CD8-positive, alpha-beta memory T cell (primary cell): ENCODE results near the gene MPP7. TPM values are rescaled to one million over a fixed set of nuclear protein-coding genes. Genes with fewer than 3 reads are reported as not detected.
A peak's percentile ranks its signal among the peaks of the same experiment; 100 is the strongest.
"Not testable (repeated sequence)": the region's sequence is repeated elsewhere in the genome, so short reads cannot be mapped to it uniquely, and the experiment has no call there.

ENCODE experiments used
- CTCF ChIA-PET: fragments of 350-600 bp; sonication (Branson Sonifier 250); formaldehyde crosslinking; loops from one replicate; lab custom pipeline; 2021; ENCODE audit warnings: antibody characterized with exemption; lab: Charles Lee
- POLR2A ChIA-PET: fragments of 350-600 bp; sonication (Branson Sonifier 250); formaldehyde crosslinking; loops from one replicate; lab custom pipeline; 2021; ENCODE audit warnings: antibody characterized with exemption; lab: Charles Lee
- DNase-seq, 5 donors: peaks; one replicate each; pipeline versions ENCODE4 v3.0.0 to v3.0.0-alpha.2; 2020 to 2022; ENCODE audit warnings: mixed read lengths in 1 of 5
- H3K27ac ChIP-seq: one replicate; pipeline ENCODE4 v1.7.0; 2013; ENCODE audit warnings: low read depth, mild to moderate bottlenecking, low read length, moderate library complexity
- H3K27me3 ChIP-seq: 2 replicates; pipeline ENCODE4 v1.7.0; 2013; ENCODE audit warnings: low read length, mild to moderate bottlenecking; ENCODE audit not compliant: insufficient read depth, poor library complexity, severe bottlenecking
- H3K36me3 ChIP-seq: 2 replicates; pipeline ENCODE4 v1.7.0; 2013; ENCODE audit warnings: mild to moderate bottlenecking, low read length, moderate library complexity; ENCODE audit not compliant: insufficient read depth
- H3K4me1 ChIP-seq: 2 replicates; pipeline ENCODE4 v1.7.0; 2013; ENCODE audit warnings: mild to moderate bottlenecking, low read length, moderate library complexity; ENCODE audit not compliant: insufficient read depth
- H3K4me3 ChIP-seq: 2 replicates; pipeline ENCODE4 v1.7.0; 2013; ENCODE audit warnings: mild to moderate bottlenecking, low read length
- H3K9me3 ChIP-seq: 2 replicates; pipeline ENCODE4 v1.7.0; 2013; ENCODE audit warnings: mild to moderate bottlenecking, low read length
- H3K27ac Mint-ChIP-seq, 8 donors: one replicate each; pipeline ENCODE4 v1.8.0; 2020 to 2021; ENCODE audit warnings: mixed read lengths in 8 of 8, mild to moderate bottlenecking in 6 of 8, inconsistent platforms in 3 of 8, moderate library complexity in 3 of 8
- H3K27me3 Mint-ChIP-seq, 2 donors: one replicate each; pipeline ENCODE4 v1.8.0; 2020 to 2021; ENCODE audit warnings: mixed read lengths in 2 of 2, mild to moderate bottlenecking in 1 of 2, moderate library complexity in 1 of 2
- H3K36me3 Mint-ChIP-seq, 3 donors: one replicate each; pipeline ENCODE4 v1.8.0; 2020 to 2021; ENCODE audit warnings: mixed read lengths in 3 of 3, inconsistent platforms in 1 of 3, mild to moderate bottlenecking in 1 of 3
- H3K4me1 Mint-ChIP-seq, 3 donors: one replicate each; pipeline ENCODE4 v1.8.0; 2020 to 2021; ENCODE audit warnings: mixed read lengths in 3 of 3, inconsistent platforms in 1 of 3, mild to moderate bottlenecking in 1 of 3
- H3K4me3 Mint-ChIP-seq, 7 donors: one replicate each; pipeline ENCODE4 v1.8.0; 2020 to 2021; ENCODE audit warnings: mixed read lengths in 7 of 7, mild to moderate bottlenecking in 6 of 7, moderate library complexity in 4 of 7, inconsistent platforms in 2 of 7
- H3K9me3 Mint-ChIP-seq, 5 donors: one replicate each; pipeline ENCODE4 v1.8.0; 2020 to 2022; ENCODE audit warnings: mixed read lengths in 5 of 5, mild to moderate bottlenecking in 3 of 5, moderate library complexity in 2 of 5, inconsistent platforms in 1 of 5
- polyA plus RNA-seq: library from polyadenylated mRNA; unstranded; fragments of 300-500 nt; fragmentation: Illumina TruSeq; gene quantifications from one replicate; pipeline ENCODE4 v1.2.3, GENCODE V29; 2021
- total RNA-seq, 2 experiments: library from RNA; stranded (reverse); gene quantifications; one replicate each; pipeline ENCODE4 v1.2.3, GENCODE V29; 2021

Gene MPP7
- total RNA-seq (1 to 10 TPM; 6.6 to 7.9 TPM), polyA plus RNA-seq (22.2 TPM)

DNA sequence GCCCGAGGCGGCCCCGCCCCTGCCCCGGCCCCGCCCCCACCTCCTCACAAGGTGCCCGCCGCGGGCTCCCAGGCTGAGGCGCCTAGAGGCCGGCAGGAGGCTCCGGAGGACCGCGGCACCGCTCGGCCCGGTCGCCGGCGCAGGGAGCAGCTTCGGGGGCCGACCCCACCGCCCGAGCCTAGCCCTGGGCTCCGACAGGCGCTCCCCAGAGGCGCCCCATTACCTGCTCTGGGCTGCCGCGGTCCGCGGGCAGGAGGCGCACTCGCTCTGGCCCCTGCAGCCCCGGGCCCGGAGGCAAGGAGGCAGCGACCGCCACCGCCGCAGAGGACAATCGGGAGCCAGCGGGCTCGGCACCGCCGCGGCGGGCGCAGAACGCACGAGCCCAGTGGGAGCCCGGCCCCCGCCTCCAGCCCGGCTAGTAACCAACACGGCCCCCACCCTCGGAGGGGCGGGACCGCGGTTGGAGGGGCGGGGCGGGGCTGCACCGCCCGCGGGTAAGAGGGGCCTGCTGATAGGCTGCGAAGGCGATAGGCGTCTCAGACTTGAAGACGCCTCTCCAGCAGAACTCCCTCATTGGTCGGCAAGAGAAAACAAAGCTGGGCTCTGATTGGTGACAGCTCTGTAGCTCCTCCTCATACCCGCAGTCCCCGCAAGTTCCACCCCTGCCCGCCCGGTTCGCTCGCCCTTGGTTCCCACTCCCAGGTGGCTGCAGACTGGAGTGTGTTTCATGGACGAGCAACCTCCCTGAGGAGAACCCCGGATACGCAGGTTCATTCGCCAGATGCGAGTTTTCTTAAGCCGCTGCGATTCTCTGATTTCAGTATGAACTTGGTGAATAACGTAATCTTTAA, at the start of gene MPP7:
MPP7 (minus strand) TSS at position 427 of the 851 bp plus-strand sequence. CDS start 64,460 bp downstream, outside the sequence.
- peak within 1 kb of the TSS; percentile 92 to 97 (median 95) for H3K4me3 Mint-ChIP-seq
- Histone ChIP-seq H3K4me1 (peaks cover 40% of the 10 kb centered on the region), H3K4me3 (peak within 1 kb of the TSS; percentile 89), H3K36me3 (no peaks in the 10 kb centered on the region), H3K9me3 (no peaks in the 10 kb centered on the region), H3K27me3 (no peaks in the 10 kb centered on the region), H3K27ac (peak within 1 kb of the TSS; percentile 60)
- peaks cover 48 to 82% (median 59%) of the 10 kb centered on the region in 3 donors for H3K4me1 Mint-ChIP-seq
- H3K36me3 Mint-ChIP-seq = peaks cover 0 to 2% (median 0%) of the 10 kb centered on the region in 3 donors
- peaks cover 0 to 2% of the 10 kb centered on the region in 2 donors for H3K27me3 Mint-ChIP-seq
- no peaks in the 10 kb centered on the region for H3K9me3 Mint-ChIP-seq
- H3K27ac Mint-ChIP-seq = peak within 1 kb of the TSS; percentile 55 to 95 (median 90)
- CTCF ChIA-PET = interaction anchor here (0.6 to 6.8 kb wide), 21 partner anchors 9 to 230 kb away, joined by 3 to 145 read pairs (median 4); partner anchors contain the start of gene WAC
- peak; percentile 94 to 98 (median 97) for DNase-seq
- POLR2A ChIA-PET = interaction anchor here (0.6 to 3.9 kb wide), 10 partner anchors 9 to 799 kb away, joined by 3 to 99 read pairs (median 4); partner anchors contain the start of genes RAB18 and WAC

DNA sequence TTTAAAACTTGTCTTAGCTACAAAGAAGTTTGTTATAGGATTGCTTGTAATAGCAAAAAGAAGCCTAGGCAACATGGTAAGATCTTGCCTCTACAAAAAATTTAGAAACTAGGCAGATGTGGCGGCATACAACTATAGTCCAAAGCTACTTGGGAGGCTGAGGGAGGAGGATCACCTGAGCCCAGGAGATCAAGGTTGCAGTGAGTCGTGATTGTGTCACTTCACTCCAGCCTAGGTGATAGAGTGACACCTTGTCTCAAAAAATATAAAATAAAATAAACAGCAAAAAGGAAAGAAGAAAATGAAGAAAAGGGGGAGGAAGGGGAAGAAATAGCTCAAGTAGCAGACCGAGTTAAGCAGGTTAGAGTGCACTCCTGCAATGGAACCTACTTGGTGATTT, 47.0 kb upstream of the MPP7 start:
- POLR2A ChIA-PET = no interaction called here
- Histone ChIP-seq H3K9me3 (no peaks in the 10 kb centered on the region), H3K36me3 (no peaks in the 10 kb centered on the region), H3K27ac (no peak overlapping the region), H3K4me3 (no peak overlapping the region), H3K4me1 (no peaks in the 10 kb centered on the region), H3K27me3 (no peaks in the 10 kb centered on the region)
- CTCF ChIA-PET = interaction anchor here (1.3 kb wide), 1 partner anchor 9 kb away, joined by 3 read pairs; no protein-coding TSS in a partner anchor
- no peak overlapping the region for H3K4me3 Mint-ChIP-seq
- H3K9me3 Mint-ChIP-seq = peaks cover 6 to 15% (median 11%) of the 10 kb centered on the region in 5 donors
- peaks cover 5 to 8% of the 10 kb centered on the region in 2 donors for H3K27me3 Mint-ChIP-seq
- H3K27ac Mint-ChIP-seq = peak overlapping the region in 1 of 8 donors; percentile 73
- peaks cover 0 to 25% (median 3%) of the 10 kb centered on the region in 3 donors for H3K36me3 Mint-ChIP-seq
- H3K4me1 Mint-ChIP-seq = no peaks in the 10 kb centered on the region
- no peak for DNase-seq

DNA sequence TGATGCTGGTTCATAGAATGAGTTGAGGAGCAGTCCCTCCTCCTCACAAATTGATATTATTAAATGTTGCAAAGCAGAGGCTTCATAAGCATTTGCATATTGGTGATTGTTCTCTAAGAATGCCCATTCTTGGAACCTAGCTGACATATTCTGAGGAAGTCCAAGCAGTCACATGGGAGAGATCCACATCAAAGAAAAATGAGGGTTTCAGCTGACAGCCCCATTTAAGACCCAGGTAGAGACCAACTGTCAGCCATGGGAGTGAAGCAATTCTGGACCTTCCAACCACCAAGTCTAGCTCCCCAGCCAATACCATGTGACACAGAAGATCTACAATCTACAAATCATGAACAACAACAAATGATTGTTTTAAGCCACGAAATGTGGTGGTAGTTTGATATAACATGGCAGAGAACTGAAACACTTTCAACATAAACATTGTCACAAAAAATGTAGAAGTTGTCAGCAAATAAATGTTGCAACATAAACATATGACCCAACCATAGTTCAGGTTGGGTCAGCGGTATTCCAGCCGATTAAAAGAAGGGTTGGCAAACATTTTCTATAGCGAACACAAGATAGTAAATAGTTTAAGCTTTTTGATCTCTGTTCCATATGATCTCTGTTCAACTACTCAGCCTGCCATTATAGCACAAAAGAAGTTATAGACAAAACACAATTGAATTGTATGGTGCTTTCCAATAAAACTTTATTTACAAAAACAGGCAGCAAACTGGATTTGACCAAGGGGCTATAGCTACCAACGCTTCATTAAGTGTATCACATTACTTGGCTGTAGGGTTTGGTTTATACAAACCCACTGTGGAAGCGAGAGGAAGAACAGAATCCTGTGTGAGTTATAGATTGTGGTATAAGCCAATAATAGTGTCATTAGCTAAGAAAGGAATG, 41.4 kb upstream of the MPP7 start:
- ChIA-PET CTCF (interaction anchor here (1.1 to 1.5 kb wide), 2 partner anchors 10 to 41 kb away, joined by 3 to 4 read pairs; partner anchors contain the start of gene MPP7), POLR2A (no interaction called here)
- H3K36me3 ChIP-seq = no peaks in the 10 kb centered on the region
- H3K27ac ChIP-seq = no peak overlapping the region
- no peak overlapping the region for H3K4me3 ChIP-seq
- Mint-ChIP-seq H3K36me3 (peaks cover 0 to 47% (median 7%) of the 10 kb centered on the region in 3 donors), H3K4me3 (no peak overlapping the region), H3K4me1 (peaks cover 4 to 5% (median 5%) of the 10 kb centered on the region in 3 donors), H3K27ac (no peak overlapping the region), H3K27me3 (peaks cover 5 to 11% of the 10 kb centered on the region in 2 donors), H3K9me3 (peaks cover 10 to 17% (median 11%) of the 10 kb centered on the region in 5 donors)
- H3K9me3 ChIP-seq = no peaks in the 10 kb centered on the region
- no peak for DNase-seq
- no peaks in the 10 kb centered on the region for H3K27me3 ChIP-seq
- H3K4me1 ChIP-seq = no peaks in the 10 kb centered on the region

DNA sequence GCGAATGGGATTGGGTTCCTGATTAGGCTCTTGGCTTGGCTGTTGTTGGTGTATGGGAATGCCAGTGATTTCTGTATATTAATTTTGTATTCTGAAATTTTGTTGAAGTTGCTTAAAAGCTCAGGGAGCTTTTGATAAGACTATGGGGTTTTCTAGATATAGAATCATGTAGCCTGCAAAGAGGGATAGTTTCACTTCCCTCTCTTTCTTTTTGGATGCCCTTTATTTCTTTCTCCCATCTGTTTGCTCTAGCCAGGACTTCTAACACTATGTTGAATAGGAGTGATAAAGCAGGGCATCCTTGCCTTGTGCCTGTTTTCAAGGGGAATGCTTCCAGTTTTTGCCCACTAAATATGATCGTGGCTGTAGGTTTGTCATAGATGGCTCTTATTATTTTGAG, 40.4 kb upstream of the MPP7 start:
- Mint-ChIP-seq H3K27ac (no peak overlapping the region), H3K4me1 (peaks cover 4 to 7% (median 6%) of the 10 kb centered on the region in 3 donors), H3K36me3 (peaks cover 0 to 47% (median 7%) of the 10 kb centered on the region in 3 donors), H3K9me3 (peaks cover 10 to 17% (median 11%) of the 10 kb centered on the region in 5 donors), H3K27me3 (peaks cover 5 to 11% of the 10 kb centered on the region in 2 donors), H3K4me3 (no peak overlapping the region)
- POLR2A ChIA-PET = no interaction called here
- Histone ChIP-seq H3K4me1 (no peaks in the 10 kb centered on the region), H3K9me3 (no peaks in the 10 kb centered on the region), H3K36me3 (no peaks in the 10 kb centered on the region), H3K27me3 (no peaks in the 10 kb centered on the region), H3K4me3 (no peak overlapping the region), H3K27ac (no peak overlapping the region)
- CTCF ChIA-PET = no interaction called here
- no peak for DNase-seq

DNA sequence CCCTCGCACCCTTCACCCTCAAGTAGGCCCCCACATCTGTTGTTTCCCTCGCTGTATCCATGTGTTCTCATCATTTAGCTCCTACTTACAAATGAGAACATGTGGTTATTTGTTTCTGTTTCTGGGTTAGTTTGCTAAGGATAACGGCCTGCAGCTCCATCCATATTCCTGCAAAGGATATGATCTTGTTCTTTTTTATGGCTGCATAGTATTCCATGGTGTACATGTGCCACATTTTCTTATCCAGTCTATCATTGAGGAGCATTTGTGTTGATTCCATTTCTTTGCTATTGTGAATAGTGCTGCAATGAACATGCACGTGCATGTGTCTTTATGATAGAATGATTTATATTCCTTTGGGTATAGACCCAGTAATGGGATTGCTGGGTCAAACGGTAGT, 38.8 kb upstream of the MPP7 start:
- H3K4me3 Mint-ChIP-seq, H3K4me3 ChIP-seq, H3K36me3 ChIP-seq, H3K4me1 ChIP-seq, H3K27me3 ChIP-seq, POLR2A ChIA-PET, H3K9me3 ChIP-seq, DNase-seq, H3K27ac ChIP-seq, H3K9me3 Mint-ChIP-seq: not testable (repeated sequence)
- CTCF ChIA-PET = interaction anchor here (1.5 to 2.2 kb wide), 3 partner anchors 11 to 40 kb away, joined by 3 to 7 read pairs (median 6); partner anchors contain the start of gene MPP7
- Mint-ChIP-seq H3K27ac (peak overlapping the region in 2 of 8 donors; percentile 38 to 66), H3K36me3 (peaks cover 0 to 38% (median 6%) of the 10 kb centered on the region in 3 donors), H3K4me1 (peaks cover 14 to 19% (median 17%) of the 10 kb centered on the region in 3 donors), H3K27me3 (peaks cover 7 to 11% of the 10 kb centered on the region in 2 donors)

DNA sequence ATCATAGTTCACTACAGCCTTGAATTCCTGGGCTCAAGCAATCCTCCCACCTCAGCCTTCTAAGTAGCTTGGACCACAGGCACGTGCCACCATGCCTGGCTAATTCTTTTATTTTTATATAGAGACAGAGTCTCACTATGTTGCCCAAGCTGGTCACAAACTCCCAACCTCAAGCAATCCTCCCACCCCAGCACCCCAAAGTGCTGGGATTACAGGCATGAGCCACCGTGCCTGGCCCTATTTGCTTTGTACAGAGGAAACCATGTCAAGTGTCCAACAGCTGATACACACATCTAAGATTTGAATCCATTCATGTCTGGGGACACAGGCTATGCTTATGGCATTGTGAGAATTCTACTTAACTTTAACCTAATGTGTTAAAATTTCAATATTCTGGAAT, 29.9 kb upstream of the MPP7 start:
- peaks cover 0 to 2% of the 10 kb centered on the region in 2 donors for H3K27me3 Mint-ChIP-seq

DNA sequence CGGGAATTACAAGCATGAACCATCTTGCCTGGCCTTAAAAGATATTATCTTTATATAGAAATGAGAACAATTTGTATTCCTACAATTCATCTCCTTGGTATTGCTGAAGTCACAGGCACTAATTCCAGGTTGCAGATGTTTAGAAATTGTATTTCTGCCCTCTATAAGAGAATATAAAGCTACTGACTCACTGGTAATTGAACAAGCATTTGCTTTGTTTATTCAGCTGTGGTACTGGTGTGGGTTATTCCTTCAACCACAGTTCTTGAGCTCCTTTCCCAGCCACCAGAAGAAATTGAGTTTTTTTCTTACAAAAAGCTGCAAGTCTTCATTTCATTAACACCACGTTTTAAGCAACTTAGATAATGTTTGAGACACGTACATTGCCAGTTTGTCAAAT, 29.0 kb upstream of the MPP7 start:
- H3K4me3 ChIP-seq = no peak overlapping the region
- peak overlapping the region; percentile 91 to 98 (median 97) for H3K4me3 Mint-ChIP-seq
- DNase-seq = peak in 2 of 5 donors; percentile 23 to 38
- no peaks in the 10 kb centered on the region for H3K9me3 ChIP-seq
- H3K4me1 ChIP-seq = peaks cover 67% of the 10 kb centered on the region
- H3K27me3 ChIP-seq = no peaks in the 10 kb centered on the region
- H3K27me3 Mint-ChIP-seq = no peaks in the 10 kb centered on the region
- peaks cover 0 to 2% (median 0%) of the 10 kb centered on the region in 5 donors for H3K9me3 Mint-ChIP-seq
- peak overlapping the region; percentile 28 for H3K27ac ChIP-seq
- ChIA-PET CTCF (interaction anchor here (1.1 to 17.3 kb wide), 5 partner anchors 15 to 62 kb away, joined by 4 to 145 read pairs (median 32); partner anchors contain the start of gene MPP7), POLR2A (interaction anchor here (0.6 to 6.8 kb wide), 3 partner anchors 29 to 272 kb away, joined by 3 to 99 read pairs (median 5); partner anchors contain the start of gene MPP7)
- H3K36me3 ChIP-seq = no peaks in the 10 kb centered on the region
- H3K4me1 Mint-ChIP-seq = peaks cover 62 to 83% (median 76%) of the 10 kb centered on the region in 3 donors
- peak overlapping the region; percentile 83 to 100 (median 100) for H3K27ac Mint-ChIP-seq
- H3K36me3 Mint-ChIP-seq = peaks cover 4 to 31% (median 7%) of the 10 kb centered on the region in 3 donors

More for the DNA sequence above, 29.9 kb upstream of the MPP7 start:
- DNase-seq = peak in 1 of 5 donors; percentile 47
- Histone ChIP-seq H3K9me3 (no peaks in the 10 kb centered on the region), H3K27me3 (no peaks in the 10 kb centered on the region), H3K27ac (peak overlapping the region; percentile 99), H3K4me3 (peak overlapping the region; percentile 44), H3K36me3 (no peaks in the 10 kb centered on the region), H3K4me1 (peaks cover 65% of the 10 kb centered on the region)
- peak overlapping the region; percentile 100 for H3K27ac Mint-ChIP-seq
- peak overlapping the region; percentile 91 to 98 (median 97) for H3K4me3 Mint-ChIP-seq
- ChIA-PET CTCF (interaction anchor here (1.0 to 17.3 kb wide), 6 partner anchors 10 to 82 kb away, joined by 3 to 145 read pairs (median 18); partner anchors contain the start of gene MPP7), POLR2A (interaction anchor here (1.0 to 6.8 kb wide), 5 partner anchors 9 to 200 kb away, joined by 3 to 99 read pairs (median 15); partner anchors contain the start of genes MPP7 and WAC)
- peaks cover 4 to 29% (median 6%) of the 10 kb centered on the region in 3 donors for H3K36me3 Mint-ChIP-seq
- H3K4me1 Mint-ChIP-seq = peaks cover 61 to 83% (median 76%) of the 10 kb centered on the region in 3 donors
- H3K9me3 Mint-ChIP-seq = peaks cover 0 to 3% (median 0%) of the 10 kb centered on the region in 5 donors
